Cardiac fibroblast (primary cell): Measurements from ENCODE around the gene P2RX5.

Source experiments
- DNase-seq, 2 donors: peaks; one replicate each; pipeline versions ENCODE4 v3.0.0 to v3.0.0-alpha.2; 2010; ENCODE audit warnings: low read depth in 2 of 2
- H3K4me3 ChIP-seq, 2 donors: replicated peaks in 1 of 2; 1 replicate in 1 of 2; 2 replicates in 1 of 2; pipeline ENCODE4 v1.5.1; 2011; ENCODE audit warnings: low read depth in 2 of 2, low read length in 2 of 2, mild to moderate bottlenecking in 2 of 2, moderate library complexity in 1 of 2
- CTCF ChIP-seq: IDR thresholded peaks from one replicate; pipeline ENCODE4 v1.5.1; 2011; ENCODE audit warnings: low read depth, mild to moderate bottlenecking, low read length, inconsistent platforms

P2RX5 gene

GRCh38 chr17:3695723-3696411 is at the start of gene P2RX5:
P2RX5 (minus strand) TSS chr17:3696155; CDS start chr17:3696005, 150 bp downstream.
- DNase-seq = peak in 1 of 2 donors; percentile 12

GRCh38 chr17:3745071-3745470 is 49.1 kb upstream of the P2RX5 start:
- no peak for TF ChIP-seq CTCF
- DNase-seq = no peak

More at GRCh38 chr17:3695723-3696411, at the start of gene P2RX5:
- no peak for TF ChIP-seq CTCF
- H3K4me3 ChIP-seq = peak within 1 kb of the TSS; percentile 58

GRCh38 chr17:3744014-3744413 is 48.1 kb upstream of the P2RX5 start:
- no peak for TF ChIP-seq CTCF
- DNase-seq = peak in 1 of 2 donors; percentile 40
- no peak overlapping the region for H3K4me3 ChIP-seq

More at GRCh38 chr17:3745071-3745470, 49.1 kb upstream of the P2RX5 start:
- no peak overlapping the region for H3K4me3 ChIP-seq

GRCh38 chr17:3740611-3741073 is 44.7 kb upstream of the P2RX5 start:
- TF ChIP-seq CTCF = no peak
- H3K4me3 ChIP-seq = no peak overlapping the region
- DNase-seq = no peak

- DNase-seq = no peak
- TF ChIP-seq CTCF = no peak
- no peak overlapping the region for H3K4me3 ChIP-seq
These were observed 43.6 kb upstream of the P2RX5 start for GRCh38 chr17:3739422-3740124.

- H3K4me3 ChIP-seq = no peak overlapping the region
- no peak for TF ChIP-seq CTCF
- DNase-seq = no peak
These were observed 42.8 kb upstream of the P2RX5 start for GRCh38 chr17:3738562-3739295.
